ENCODE data around the gene FSTL4.

- TF ChIP-seq EP300 (IDR thresholded peaks at IDR 0.05) (no peak), CTCF (IDR thresholded peaks at IDR 0.05) (no peak), POLR2A (IDR thresholded peaks at IDR 0.05; ENCODE audit: low read depth) (no peak)
Observed at GRCh38 chr5:133230823-133231578, 381.3 kb downstream of the FSTL4 start.
